Dermis blood vessel endothelial cell (primary cell): ENCODE measurements around the gene PPTC7. TPM values are rescaled to one million over a fixed set of nuclear protein-coding genes. Genes with fewer than 3 reads are reported as not detected.
"Not testable (repeated sequence)": the region's sequence is repeated elsewhere in the genome, so short reads cannot be mapped to it uniquely, and the experiment has no call there.

Experiments
- DNase-seq: peaks from one replicate; pipeline ENCODE4 v3.0.0; 2010
- total RNA-seq: library from RNA; depleted of rRNA; stranded (reverse); fragments of >200 nt; gene quantifications from 2 replicates; pipeline ENCODE4 v1.2.3, GENCODE V29; 2014

Gene PPTC7
- total RNA-seq, 1 donor from 2014 or later, result 9.0 TPM

- no peak for DNase-seq
These were observed 23.1 kb downstream of the PPTC7 start for GRCh38 chr12:110560048-110560447.

GRCh38 chr12:110558945-110559344 lies 24.2 kb downstream of the PPTC7 start:
- DNase-seq, result not testable (repeated sequence)

- DNase-seq, result no peak
These were observed 25.8 kb downstream of the PPTC7 start for GRCh38 chr12:110557300-110557699.

- DNase-seq, result no peak
These were observed 26.4 kb downstream of the PPTC7 start for GRCh38 chr12:110556705-110557104.

- no peak for DNase-seq
These were observed 27.3 kb downstream of the PPTC7 start for GRCh38 chr12:110555577-110556406.

GRCh38 chr12:110554184-110554583 lies 28.9 kb downstream of the PPTC7 start:
- no peak for DNase-seq

- no peak for DNase-seq
These were observed 32.1 kb downstream of the PPTC7 start for GRCh38 chr12:110550981-110551380.

- DNase-seq, result no peak
These were observed 33.4 kb downstream of the PPTC7 start for GRCh38 chr12:110549716-110550115.

GRCh38 chr12:110548678-110549077 lies 34.4 kb downstream of the PPTC7 start:
- DNase-seq, result no peak

- peak; percentile 45 for DNase-seq
These were observed 36.0 kb downstream of the PPTC7 start for GRCh38 chr12:110547090-110547489.

GRCh38 chr12:110546339-110546738 lies 36.8 kb downstream of the PPTC7 start:
- DNase-seq, result peak; percentile 62

- peak; percentile 37 for DNase-seq
These were observed 37.3 kb downstream of the PPTC7 start for GRCh38 chr12:110545812-110546211.

GRCh38 chr12:110545259-110545658 lies 37.9 kb downstream of the PPTC7 start:
- peak; percentile 95 for DNase-seq

GRCh38 chr12:110543965-110544364 lies 39.2 kb downstream of the PPTC7 start:
- DNase-seq, result no peak

GRCh38 chr12:110543252-110543959 lies 39.7 kb downstream of the PPTC7 start:
- DNase-seq, result peak; percentile 81

- DNase-seq, result no peak
These were observed 43.1 kb downstream of the PPTC7 start for GRCh38 chr12:110540048-110540447.

- peak; percentile 37 for DNase-seq
These were observed 44.1 kb downstream of the PPTC7 start for GRCh38 chr12:110538869-110539622.

GRCh38 chr12:110537605-110538409 lies 45.3 kb downstream of the PPTC7 start:
- no peak for DNase-seq

GRCh38 chr12:110536834-110537604 lies 46.1 kb downstream of the PPTC7 start:
- no peak for DNase-seq

GRCh38 chr12:110534811-110535210 lies 48.3 kb downstream of the PPTC7 start:
- no peak for DNase-seq

- DNase-seq, result no peak
These were observed 49.5 kb downstream of the PPTC7 start for GRCh38 chr12:110533607-110534006.

GRCh38 chr12:110532644-110533043 lies 50.5 kb downstream of the PPTC7 start:
- DNase-seq, result no peak
